ENCODE results near the gene TGM2.

Gene TGM2

GRCh38 chr20:38158701-38159351, 6.2 kb downstream of the TGM2 start:
- Mint-ChIP-seq H3K4me1 (ENCODE audit: low read depth in 2 of 2) (no peaks in the 10 kb centered on the region), H3K27me3 (peaks cover 0 to 13% of the 10 kb centered on the region in 2 donors), H3K4me3 (no peak overlapping the region), H3K36me3 (ENCODE audit: insufficient read depth) (no peaks in the 10 kb centered on the region), H3K9me3 (no peaks in the 10 kb centered on the region), H3K27ac (no peak overlapping the region)
- DNase-seq (no peak), ATAC-seq (replicated peaks) (no peak)

DNA sequence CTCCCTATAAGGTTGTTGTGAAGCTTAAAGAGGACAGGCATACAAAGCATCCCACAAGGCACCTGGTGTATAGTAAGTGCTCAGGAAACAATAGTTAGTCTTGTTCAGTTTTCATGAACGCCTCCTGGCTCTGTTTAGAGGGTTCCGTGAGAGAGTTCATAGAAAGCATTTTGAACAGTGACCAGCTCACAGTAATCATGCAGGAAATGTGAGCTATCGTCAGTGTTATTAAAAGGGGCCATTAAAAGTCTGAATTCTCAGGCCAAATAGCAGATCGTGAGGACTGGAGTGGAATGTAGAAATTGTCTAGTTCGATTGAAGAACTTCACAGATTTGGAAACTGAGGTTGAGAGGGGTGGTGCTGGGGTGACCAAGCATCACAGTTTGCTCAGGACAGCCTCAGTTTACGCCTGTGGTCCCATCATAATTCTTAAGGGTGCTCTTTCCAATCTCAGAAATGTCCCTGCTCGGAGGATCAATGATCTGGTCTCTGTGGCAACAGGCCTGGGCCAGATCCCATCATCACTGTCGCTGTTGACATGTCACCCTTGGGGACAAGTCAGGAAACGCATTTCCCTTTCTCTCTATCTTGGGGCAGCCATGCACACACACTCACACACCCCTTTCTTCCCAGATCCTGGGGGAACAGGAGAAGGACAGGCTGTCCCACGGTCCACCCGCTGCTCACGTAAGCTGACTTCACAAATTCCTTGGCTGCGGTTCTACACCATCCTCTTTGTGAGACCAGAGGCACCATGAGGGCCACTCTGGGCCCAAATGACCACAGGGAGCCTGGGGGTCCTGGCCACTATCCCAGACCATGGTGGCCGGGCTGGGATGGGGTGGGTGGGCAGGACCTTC, 7.2 kb downstream of the TGM2 start:
- no peaks in the 10 kb centered on the region for H3K9me3 Mint-ChIP-seq
- no peak overlapping the region for H3K4me3 Mint-ChIP-seq
- H3K4me1 Mint-ChIP-seq (ENCODE audit: low read depth in 2 of 2), result peaks cover 0 to under 1% of the 10 kb centered on the region in 2 donors
- DNase-seq, result no peak
- no peak overlapping the region for H3K27ac Mint-ChIP-seq
- H3K36me3 Mint-ChIP-seq (ENCODE audit: insufficient read depth), result no peaks in the 10 kb centered on the region
- peaks cover 0 to 3% of the 10 kb centered on the region in 2 donors for H3K27me3 Mint-ChIP-seq
- ATAC-seq (replicated peaks), result no peak

GRCh38 chr20:38156888-38157634, 8.0 kb downstream of the TGM2 start:
- DNase-seq (no peak), ATAC-seq (replicated peaks) (no peak)
- Mint-ChIP-seq H3K4me3 (no peak overlapping the region), H3K27ac (no peak overlapping the region), H3K9me3 (no peaks in the 10 kb centered on the region), H3K36me3 (ENCODE audit: insufficient read depth) (no peaks in the 10 kb centered on the region), H3K27me3 (no peaks in the 10 kb centered on the region), H3K4me1 (ENCODE audit: low read depth in 2 of 2) (peaks cover 7 to 9% of the 10 kb centered on the region in 2 donors)

- peaks cover 8 to 10% of the 10 kb centered on the region in 2 donors for H3K4me1 Mint-ChIP-seq (ENCODE audit: low read depth in 2 of 2)
- no peaks in the 10 kb centered on the region for H3K27me3 Mint-ChIP-seq
- ATAC-seq (replicated peaks), result no peak
- no peaks in the 10 kb centered on the region for H3K9me3 Mint-ChIP-seq
- no peaks in the 10 kb centered on the region for H3K36me3 Mint-ChIP-seq (ENCODE audit: insufficient read depth)
- H3K27ac Mint-ChIP-seq, result no peak overlapping the region
- no peak for DNase-seq
- no peak overlapping the region for H3K4me3 Mint-ChIP-seq
Observed at GRCh38 chr20:38156280-38156679, 8.8 kb downstream of the TGM2 start.

- H3K4me3 Mint-ChIP-seq, result no peak overlapping the region
- H3K4me1 Mint-ChIP-seq (ENCODE audit: low read depth in 2 of 2), result peaks cover 8 to 10% of the 10 kb centered on the region in 2 donors
- ATAC-seq (replicated peaks) (no peak), DNase-seq (no peak)
- no peak overlapping the region for H3K27ac Mint-ChIP-seq
- H3K36me3 Mint-ChIP-seq (ENCODE audit: insufficient read depth), result no peaks in the 10 kb centered on the region
- no peaks in the 10 kb centered on the region for H3K9me3 Mint-ChIP-seq
- no peaks in the 10 kb centered on the region for H3K27me3 Mint-ChIP-seq
Observed at GRCh38 chr20:38155811-38156210, 9.3 kb downstream of the TGM2 start.

- peaks cover 0 to 5% of the 10 kb centered on the region in 2 donors for H3K27me3 Mint-ChIP-seq
- DNase-seq (no peak), ATAC-seq (replicated peaks) (no peak)
- H3K36me3 Mint-ChIP-seq (ENCODE audit: insufficient read depth), result no peaks in the 10 kb centered on the region
- no peak overlapping the region for H3K4me3 Mint-ChIP-seq
- no peaks in the 10 kb centered on the region for H3K9me3 Mint-ChIP-seq
- peak overlapping the region in 1 of 2 donors; percentile 46 for H3K27ac Mint-ChIP-seq
- H3K4me1 Mint-ChIP-seq (ENCODE audit: low read depth in 2 of 2), result peaks cover 8 to 10% of the 10 kb centered on the region in 2 donors
Observed at GRCh38 chr20:38153401-38153800, 11.7 kb downstream of the TGM2 start.

- Mint-ChIP-seq H3K27me3 (peaks cover under 1 to 6% of the 10 kb centered on the region in 2 donors), H3K27ac (peak overlapping the region in 1 of 2 donors; percentile 68), H3K36me3 (ENCODE audit: insufficient read depth) (no peaks in the 10 kb centered on the region), H3K4me1 (ENCODE audit: low read depth in 2 of 2) (peaks cover 8 to 10% of the 10 kb centered on the region in 2 donors), H3K4me3 (peak overlapping the region; percentile 46 to 59), H3K9me3 (no peaks in the 10 kb centered on the region)
- ATAC-seq (replicated peaks) (peak; percentile 50), DNase-seq (no peak)
Observed at GRCh38 chr20:38152621-38153221, 12.3 kb downstream of the TGM2 start.

GRCh38 chr20:38152175-38152620, 12.9 kb downstream of the TGM2 start:
- DNase-seq (no peak), ATAC-seq (replicated peaks) (peak; percentile 55)
- peaks cover 8 to 10% of the 10 kb centered on the region in 2 donors for H3K4me1 Mint-ChIP-seq (ENCODE audit: low read depth in 2 of 2)
- H3K27me3 Mint-ChIP-seq, result peaks cover 6% of the 10 kb centered on the region in 2 donors
- peak overlapping the region; percentile 46 to 59 for H3K4me3 Mint-ChIP-seq
- no peaks in the 10 kb centered on the region for H3K9me3 Mint-ChIP-seq
- H3K36me3 Mint-ChIP-seq (ENCODE audit: insufficient read depth), result no peaks in the 10 kb centered on the region
- peak overlapping the region; percentile 68 to 71 for H3K27ac Mint-ChIP-seq

DNA sequence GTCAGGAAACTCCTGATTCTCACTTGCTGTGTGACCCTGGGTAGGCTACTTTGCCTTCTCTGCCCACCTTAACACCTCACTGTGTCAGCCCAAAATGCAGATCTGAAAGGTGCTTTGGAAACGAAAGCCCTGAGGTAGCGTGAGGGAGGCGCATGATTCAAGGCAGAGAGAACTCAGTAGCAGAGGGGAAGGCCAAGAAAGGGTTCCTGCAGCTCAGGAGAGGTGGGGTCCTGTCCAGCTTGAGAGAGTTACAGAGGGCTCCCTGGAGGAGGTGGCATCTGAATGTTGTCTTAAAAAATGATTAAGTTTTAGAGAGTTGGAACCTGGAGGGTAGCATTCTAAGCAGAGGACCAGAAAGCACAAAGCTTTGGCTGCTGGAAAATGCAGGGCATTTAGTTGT, 13.6 kb downstream of the TGM2 start:
- H3K27ac Mint-ChIP-seq, result no peak overlapping the region
- H3K9me3 Mint-ChIP-seq, result no peaks in the 10 kb centered on the region
- no peak overlapping the region for H3K4me3 Mint-ChIP-seq
- peaks cover 8 to 10% of the 10 kb centered on the region in 2 donors for H3K4me1 Mint-ChIP-seq (ENCODE audit: low read depth in 2 of 2)
- DNase-seq (no peak), ATAC-seq (replicated peaks) (no peak)
- H3K36me3 Mint-ChIP-seq (ENCODE audit: insufficient read depth), result no peaks in the 10 kb centered on the region
- peaks cover 6 to 12% of the 10 kb centered on the region in 2 donors for H3K27me3 Mint-ChIP-seq

DNA sequence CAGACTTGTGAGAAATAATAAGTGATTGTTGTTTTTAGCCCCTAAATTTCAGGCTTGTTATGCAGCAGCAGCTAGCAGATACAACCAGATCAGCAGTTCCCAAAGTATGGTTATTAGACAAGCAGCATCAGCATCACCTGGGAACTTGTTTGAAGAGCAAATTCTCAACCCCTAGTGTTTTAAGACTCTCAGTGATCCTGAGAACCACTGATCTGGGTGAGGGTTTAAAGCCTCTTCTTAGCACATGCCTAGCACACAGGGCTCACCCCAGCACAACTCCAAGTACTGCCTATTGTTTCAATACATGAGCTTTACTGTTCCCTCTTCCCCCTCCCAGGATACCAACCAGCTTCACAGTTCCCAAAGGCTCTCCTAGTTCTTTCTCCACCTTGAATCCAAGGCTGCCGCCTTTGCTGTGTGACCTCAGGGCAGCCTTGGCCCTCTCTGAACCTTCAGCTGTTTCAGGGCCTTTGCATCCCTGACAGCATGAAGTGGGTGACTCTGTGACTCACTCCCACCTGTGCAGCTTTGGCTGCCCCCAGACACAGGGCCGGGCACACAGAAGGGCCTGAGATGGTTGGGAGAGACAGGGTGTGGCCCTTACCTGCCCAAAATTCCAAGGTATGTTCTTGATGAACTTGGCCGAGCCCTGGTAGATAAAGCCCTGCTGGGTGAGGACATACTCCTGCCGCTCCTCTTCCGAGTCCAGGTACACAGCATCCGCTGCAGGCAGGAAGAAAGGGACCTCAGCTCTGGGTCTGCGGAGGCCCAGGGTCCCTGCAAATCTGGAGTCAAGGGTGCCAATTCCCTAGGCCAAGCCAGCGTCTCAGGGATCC, 14.5 kb downstream of the TGM2 start:
- Mint-ChIP-seq H3K9me3 (no peaks in the 10 kb centered on the region), H3K27ac (no peak overlapping the region), H3K4me3 (no peak overlapping the region), H3K4me1 (ENCODE audit: low read depth in 2 of 2) (peaks cover 8 to 10% of the 10 kb centered on the region in 2 donors), H3K27me3 (peaks cover 6 to 12% of the 10 kb centered on the region in 2 donors), H3K36me3 (ENCODE audit: insufficient read depth) (no peaks in the 10 kb centered on the region)
- DNase-seq, result no peak
- ATAC-seq (replicated peaks), result no peak

DNA sequence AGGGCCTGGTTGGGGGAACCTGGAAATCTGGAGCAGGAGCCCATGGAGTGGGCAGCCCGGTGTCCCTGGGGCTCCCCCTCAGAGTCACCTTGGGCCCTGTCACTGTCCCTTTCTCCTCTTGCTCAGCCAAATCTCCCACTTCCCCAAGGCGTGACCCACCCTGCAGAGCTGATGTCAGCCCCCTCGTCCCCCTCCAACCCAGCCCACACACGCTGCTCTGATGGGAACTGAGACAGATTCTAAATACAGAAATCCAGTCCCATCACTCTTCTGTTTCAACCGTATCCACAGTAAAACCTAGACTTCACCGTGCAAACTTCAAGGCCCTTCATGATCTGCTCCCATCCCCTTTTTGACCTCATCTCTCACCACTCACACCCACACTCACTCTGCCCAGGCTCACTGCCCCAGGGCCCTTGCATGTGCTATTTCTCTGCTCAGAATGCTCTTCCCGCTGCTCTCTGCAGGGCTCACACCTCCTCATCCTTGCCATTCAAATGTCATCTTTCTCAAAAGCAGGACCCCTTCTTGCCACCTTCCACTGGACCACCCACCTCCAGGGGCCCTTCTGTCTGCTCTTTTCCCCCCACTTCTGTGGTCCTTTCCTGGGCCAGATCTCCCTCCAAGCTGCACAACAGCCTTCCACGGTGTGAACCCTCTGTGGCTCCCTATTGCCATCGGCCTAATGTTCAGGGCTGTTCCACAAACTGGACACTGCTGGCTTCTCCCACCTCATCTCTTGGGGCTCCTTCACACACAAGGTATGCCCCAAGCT, 16.6 kb downstream of the TGM2 start:
- no peaks in the 10 kb centered on the region for H3K9me3 Mint-ChIP-seq
- H3K4me3 Mint-ChIP-seq, result no peak overlapping the region
- peaks cover 8 to 10% of the 10 kb centered on the region in 2 donors for H3K4me1 Mint-ChIP-seq (ENCODE audit: low read depth in 2 of 2)
- peaks cover 6 to 14% of the 10 kb centered on the region in 2 donors for H3K27me3 Mint-ChIP-seq
- no peaks in the 10 kb centered on the region for H3K36me3 Mint-ChIP-seq (ENCODE audit: insufficient read depth)
- no peak overlapping the region for H3K27ac Mint-ChIP-seq
- ATAC-seq (replicated peaks), result no peak
- no peak for DNase-seq

DNA sequence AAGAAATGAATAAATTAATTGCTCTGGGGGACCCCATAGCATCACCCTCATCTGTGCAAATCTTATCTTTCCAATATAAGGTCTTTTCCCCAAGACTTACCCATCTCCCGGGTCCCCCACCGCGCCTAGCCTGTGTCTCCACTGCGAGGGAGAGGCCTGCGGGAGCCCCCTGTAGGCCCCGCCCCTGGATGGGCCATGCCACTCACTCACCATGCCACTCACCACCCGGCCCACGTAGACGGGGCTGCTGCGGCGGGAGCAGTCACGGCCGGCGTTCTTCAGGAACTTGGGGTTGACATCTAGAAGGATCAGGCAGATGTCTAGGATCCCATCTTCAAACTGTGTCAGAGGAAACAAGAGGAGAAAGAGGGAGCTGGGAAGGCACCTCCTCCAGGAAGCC, 17.3 kb downstream of the TGM2 start:
- Mint-ChIP-seq H3K36me3 (ENCODE audit: insufficient read depth) (no peaks in the 10 kb centered on the region), H3K4me1 (ENCODE audit: low read depth in 2 of 2) (peaks cover 8% of the 10 kb centered on the region in 2 donors), H3K9me3 (no peaks in the 10 kb centered on the region), H3K27me3 (peaks cover 10 to 21% of the 10 kb centered on the region in 2 donors), H3K4me3 (no peak overlapping the region), H3K27ac (no peak overlapping the region)
- DNase-seq, result no peak
- no peak for ATAC-seq (replicated peaks)
